ENCODE measurements around the gene TMEM198. TPM values are rescaled to one million over a fixed set of nuclear protein-coding genes. Genes with fewer than 3 reads are reported as not detected.

The TMEM198 gene
- total and polyA plus RNA-seq, 9 of the 15 experiments (the other 6 are each of a cell fraction or from before 2014, with no cell fraction given): 0.03 to 3.8 (median 1.0) TPM

- TF ChIP-seq ETV5 (CRISPR knock-in tag; IDR thresholded peaks at IDR 0.05; ENCODE audit: low read depth) (no peak), DNMT1 (IDR thresholded peaks at IDR 0.05) (no peak), ZNF830 (CRISPR knock-in tag; IDR thresholded peaks at IDR 0.05) (no peak), TSC22D4 (tag; IDR thresholded peaks at IDR 0.05) (no peak), HOXB6 (CRISPR knock-in tag; IDR thresholded peaks at IDR 0.05; ENCODE audit: borderline replicate concordance) (no peak), NR4A1 (CRISPR knock-in tag; IDR thresholded peaks at IDR 0.05) (no peak), NR4A1 (tag; IDR thresholded peaks at IDR 0.05) (no peak), PPARD (CRISPR knock-in tag; IDR thresholded peaks at IDR 0.05) (no peak), SIRT6 (IDR thresholded peaks at IDR 0.05; ENCODE audit: low read depth, low read length) (no peak), ZC3H11A (IDR thresholded peaks at IDR 0.05; ENCODE audit: low read depth, low read length) (no peak), PHF21A (IDR thresholded peaks at IDR 0.05; ENCODE audit: borderline replicate concordance, low read depth) (no peak), NFATC3 (IDR thresholded peaks at IDR 0.05) (no peak)
- TF ChIP-seq, protein P1, sequence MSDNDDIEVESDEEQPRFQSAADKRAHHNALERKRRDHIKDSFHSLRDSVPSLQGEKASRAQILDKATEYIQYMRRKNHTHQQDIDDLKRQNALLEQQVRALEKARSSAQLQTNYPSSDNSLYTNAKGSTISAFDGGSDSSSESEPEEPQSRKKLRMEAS (CRISPR knock-in tag; IDR thresholded peaks at IDR 0.05): no peak
- ATAC-seq (no peak), FAIRE-seq (no peak), DNase-seq (ENCODE audit: extremely low read depth in 1 of 4, low spot score in 3 of 4) (no peak)
- Histone ChIP-seq H3K4me3 (no peak overlapping the region), H3K9me3 (replicated peaks; ENCODE audit: control insufficient read depth, insufficient read depth, low read depth, low read length) (no peaks in the 10 kb centered on the region), H3K27ac (ENCODE audit: extremely low read depth, low read depth, low read length) (no peak overlapping the region), H3K4me1 (replicated peaks in 1 of 2; ENCODE audit: control insufficient read depth in 2 of 2, insufficient read depth in 2 of 2, low read length in 2 of 2) (peaks cover 4 to 42% of the 10 kb centered on the region in 2 experiments; a peak in 3 of 5 replicates), H3K36me3 (ENCODE audit: control insufficient read depth, insufficient read depth, low read length) (no peaks in the 10 kb centered on the region), H3K4me2 (ENCODE audit: insufficient read depth, low read length) (no peak overlapping the region), H3K27me3 (ENCODE audit: control insufficient read depth in 2 of 2, insufficient read depth in 2 of 2, low read length in 2 of 2) (no peaks in the 10 kb centered on the region), H4K20me1 (replicated peaks; ENCODE audit: control insufficient read depth, insufficient read depth, low read length) (no peaks in the 10 kb centered on the region), H3K79me2 (ENCODE audit: control insufficient read depth, insufficient read depth, low read length) (no peaks in the 10 kb centered on the region), H2AFZ (ENCODE audit: low read depth, low read length) (no peak overlapping the region), H3K9ac (ENCODE audit: insufficient read depth in 1 of 2, low read depth in 2 of 2, low read length in 2 of 2) (no peak overlapping the region), H3K9me1 (ENCODE audit: control insufficient read depth, insufficient read depth, low read length) (no peaks in the 10 kb centered on the region)
- BruUV-seq (replicated peaks): no TSS peak
- ChIA-PET CTCF (ENCODE audit: low intra/inter-chr PET ratio) (no interaction called here), POLR2A (interaction anchor here (0.7 to 1.5 kb wide), 3 partner anchors 11 to 48 kb away, joined by 3 read pairs; partner anchors contain the start of gene STK11IP)
- in situ Hi-C loops (cut with MboI): loop anchor here (10.0 kb wide), 1 partner anchor 146 kb away; no protein-coding TSS in a partner anchor
- WGBS (ENCODE audit: insufficient coverage, low coverage, missing lambda C conversion rate): 87% methylated on average over 14 of the region's 18 CpGs
- intact Hi-C loops (cut with micrococcal nuclease): no loop called here
Observed at GRCh38 chr2:219548990-219549389, 5.2 kb downstream of the TMEM198 start.

Measured in K562 (cell line).